Liver (tissue), 9 donors: ENCODE data around the gene TFDP2. TPM values are rescaled to one million over a fixed set of nuclear protein-coding genes. Genes with fewer than 3 reads are reported as not detected.

Source experiments
- DNase-seq: peaks from one replicate; pipeline ENCODE4 v3.0.0-alpha.2; 2017; ENCODE audit warnings: low spot score
- H3K27ac ChIP-seq, 2 donors: one replicate each; pipeline ENCODE4 v1.7.0; 2013; ENCODE audit warnings: inconsistent platforms in 2 of 2, low read length in 2 of 2, control low read depth in 1 of 2, low read depth in 1 of 2, mild to moderate bottlenecking in 1 of 2
- H3K27me3 ChIP-seq, 4 donors: one replicate each; pipeline versions ENCODE4 v1.6.1 to v1.7.0; 2013; ENCODE audit warnings: low read length in 3 of 4, inconsistent platforms in 1 of 4, mild to moderate bottlenecking in 1 of 4, moderate library complexity in 1 of 4; ENCODE audit not compliant: control insufficient read depth in 4 of 4, insufficient read depth in 4 of 4
- H3K36me3 ChIP-seq, 4 donors: one replicate each; pipeline versions ENCODE4 v1.6.1 to v1.7.0; 2013; ENCODE audit warnings: low read length in 3 of 4, mild to moderate bottlenecking in 3 of 4, low read depth in 1 of 4, moderate library complexity in 1 of 4; ENCODE audit not compliant: control insufficient read depth in 4 of 4, insufficient read depth in 3 of 4
- H3K4me1 ChIP-seq, 4 donors: one replicate each; pipeline versions ENCODE4 v1.6.1 to v1.7.0; 2013; ENCODE audit warnings: low read length in 3 of 4, mild to moderate bottlenecking in 3 of 4, moderate library complexity in 1 of 4; ENCODE audit not compliant: control insufficient read depth in 4 of 4, insufficient read depth in 4 of 4
- H3K4me3 ChIP-seq, 3 donors: one replicate each; pipeline versions ENCODE4 v1.6.1 to v1.7.0; 2013; ENCODE audit warnings: low read length in 3 of 3, control low read depth in 1 of 3, low read depth in 1 of 3, mild to moderate bottlenecking in 1 of 3
- H3K9ac ChIP-seq, 2 donors: one replicate each; pipeline ENCODE4 v1.7.0; 2013; ENCODE audit warnings: low read length in 2 of 2, mild to moderate bottlenecking in 2 of 2, moderate library complexity in 2 of 2, control low read depth in 1 of 2, low read depth in 1 of 2
- H3K9me3 ChIP-seq, 4 donors: one replicate each; pipeline versions ENCODE4 v1.6.1 to v1.7.0; 2013; ENCODE audit warnings: low read length in 3 of 4; ENCODE audit not compliant: control insufficient read depth in 4 of 4
- CTCF ChIP-seq: fragments of 150-350 bp; IDR thresholded peaks from 2 replicates; pipeline ENCODE4 v1.5.1; 2017; ENCODE audit warnings: improper control_type of control experiment, low read depth, low read length; ENCODE audit not compliant: missing input control
- FOXA1 ChIP-seq: IDR thresholded peaks from 2 replicates; pipeline ENCODE4 v1.6.1; 2016; ENCODE audit warnings: antibody characterized with exemption
- HNF4A ChIP-seq, 2 donors: conservative IDR thresholded peaks; 2 replicates each; pipeline ENCODE4 v1.6.1; 2016; ENCODE audit warnings: antibody characterized with exemption in 2 of 2, mild to moderate bottlenecking in 2 of 2
- HNF4G ChIP-seq: IDR thresholded peaks from 2 replicates; pipeline ENCODE4 v1.6.1; 2016; ENCODE audit warnings: antibody characterized with exemption
- JUND ChIP-seq, 2 donors: IDR thresholded peaks; 2 replicates each; pipeline ENCODE4 v1.6.1; 2016; ENCODE audit warnings: antibody characterized with exemption in 2 of 2
- MAX ChIP-seq: IDR thresholded peaks from 2 replicates; pipeline ENCODE4 v1.6.1; 2016; ENCODE audit warnings: antibody characterized with exemption
- REST ChIP-seq: IDR thresholded peaks from 2 replicates; pipeline ENCODE4 v1.6.1; 2016; ENCODE audit warnings: antibody characterized with exemption, mild to moderate bottlenecking
- TAF1 ChIP-seq: conservative IDR thresholded peaks from 2 replicates; pipeline ENCODE4 v1.6.1; 2016; ENCODE audit warnings: antibody characterized with exemption, mild to moderate bottlenecking
- WGBS: extraction: QIAGEN DNeasy Blood & Tissue Kit; methylation state at CpG from one replicate; pipeline ENCODE4 v1.1.7; 2013; 5-methylcytosine and 5-hydroxymethylcytosine counted together
- polyA plus RNA-seq, 2 donors: library from polyadenylated mRNA; stranded (reverse) in 1 of 2; unstranded in 1 of 2; fragments of 200-250 nt in 1 of 2; fragments of >200 nt in 1 of 2; fragmentation: Nextera tagmentation in 1 of 2; extraction: Ambion mirVana in 1 of 2; gene quantifications; one replicate each; pipeline versions ENCODE4 v1.2.1 to v1.2.3, GENCODE V29; 2013 to 2015
- total RNA-seq, 2 donors: library from RNA; depleted of rRNA; stranded (reverse); fragments of >200 nt; gene quantifications; one replicate each; pipeline ENCODE4 v1.2.3, GENCODE V29; 2014
- donor health status: healthy.
- donor health status: healthy.
- donor health status: healthy.
- donor health status: healthy.
- donor health status: healthy.

TFDP2 gene
- total and polyA plus RNA-seq, 4 donors = 8.0 to 52.0 (median 29.7) TPM

- Histone ChIP-seq H3K9me3 (no peaks in the 10 kb centered on the region), H3K4me3 (no peak overlapping the region), H3K36me3 (peaks cover 0 to 15% (median 12%) of the 10 kb centered on the region in 4 donors), H3K4me1 (peaks cover 0 to 2% (median 0%) of the 10 kb centered on the region in 4 donors), H3K9ac (no peak overlapping the region), H3K27me3 (no peaks in the 10 kb centered on the region), H3K27ac (no peak overlapping the region)
- 96% methylated on average over 4 of the region's 4 CpGs for WGBS
- TF ChIP-seq HNF4G (no peak), JUND (IDR thresholded peaks at IDR 0.05) (no peak), TAF1 (no peak), HNF4A (conservative IDR thresholded peaks at IDR 0.05) (no peak)
- no peak for DNase-seq
Observed at GRCh38 chr3:141963301-141963700, 186.0 kb downstream of the TFDP2 start.

GRCh38 chr3:141960731-141961130 lies 188.6 kb downstream of the TFDP2 start:
- WGBS = 93% methylated on average over 3 of the region's 3 CpGs
- H3K4me1 ChIP-seq = no peaks in the 10 kb centered on the region
- TF ChIP-seq CTCF = no peak
- no peak for TF ChIP-seq HNF4G
- no peak for TF ChIP-seq MAX
- no peak for TF ChIP-seq REST
- no peak for DNase-seq
- H3K4me3 ChIP-seq = no peak overlapping the region
- H3K27me3 ChIP-seq = no peaks in the 10 kb centered on the region
- H3K9ac ChIP-seq = no peak overlapping the region
- no peak overlapping the region for H3K27ac ChIP-seq
- H3K36me3 ChIP-seq = peaks cover 2 to 19% (median 17%) of the 10 kb centered on the region in 4 donors
- no peaks in the 10 kb centered on the region for H3K9me3 ChIP-seq

- Histone ChIP-seq H3K27ac (peak overlapping the region in 1 of 2 donors; percentile 28), H3K4me1 (no peaks in the 10 kb centered on the region), H3K36me3 (peaks cover 3 to 19% (median 17%) of the 10 kb centered on the region in 4 donors), H3K9me3 (no peaks in the 10 kb centered on the region), H3K27me3 (no peaks in the 10 kb centered on the region), H3K4me3 (no peak overlapping the region), H3K9ac (no peak overlapping the region)
- no peak for DNase-seq
- TF ChIP-seq FOXA1 = no peak
- peak in 1 of 2 donors; percentile 35 for TF ChIP-seq JUND (IDR thresholded peaks at IDR 0.05)
- WGBS = 84% methylated on average over 8 of the region's 8 CpGs
Observed at GRCh38 chr3:141959589-141960554, 189.5 kb downstream of the TFDP2 start.
